ENCODE measurements around the gene NFILZ. TPM values are rescaled to one million over a fixed set of nuclear protein-coding genes. Genes with fewer than 3 reads are reported as not detected.

NFILZ gene
- not detected in 2 replicates for total RNA-seq

- intact Hi-C loops (cut with micrococcal nuclease): no loop called here
Observed at GRCh38 chr19:8629996-8630683, at the start of gene NFILZ. Gene NFILZ, plus strand, starts transcription at chr19:8630633. Its CDS starts 46,133 bp downstream, at chr19:8676766.

- intact Hi-C loops (cut with micrococcal nuclease): loop anchor here (1.0 to 2.0 kb wide), 3 partner anchors 62 to 500 kb away; no protein-coding TSS in a partner anchor
Observed at GRCh38 chr19:8580710-8581281, 49.6 kb upstream of the NFILZ start.

- intact Hi-C loops (cut with micrococcal nuclease): no loop called here
Observed at GRCh38 chr19:8584965-8585893, 45.2 kb upstream of the NFILZ start.

DNA sequence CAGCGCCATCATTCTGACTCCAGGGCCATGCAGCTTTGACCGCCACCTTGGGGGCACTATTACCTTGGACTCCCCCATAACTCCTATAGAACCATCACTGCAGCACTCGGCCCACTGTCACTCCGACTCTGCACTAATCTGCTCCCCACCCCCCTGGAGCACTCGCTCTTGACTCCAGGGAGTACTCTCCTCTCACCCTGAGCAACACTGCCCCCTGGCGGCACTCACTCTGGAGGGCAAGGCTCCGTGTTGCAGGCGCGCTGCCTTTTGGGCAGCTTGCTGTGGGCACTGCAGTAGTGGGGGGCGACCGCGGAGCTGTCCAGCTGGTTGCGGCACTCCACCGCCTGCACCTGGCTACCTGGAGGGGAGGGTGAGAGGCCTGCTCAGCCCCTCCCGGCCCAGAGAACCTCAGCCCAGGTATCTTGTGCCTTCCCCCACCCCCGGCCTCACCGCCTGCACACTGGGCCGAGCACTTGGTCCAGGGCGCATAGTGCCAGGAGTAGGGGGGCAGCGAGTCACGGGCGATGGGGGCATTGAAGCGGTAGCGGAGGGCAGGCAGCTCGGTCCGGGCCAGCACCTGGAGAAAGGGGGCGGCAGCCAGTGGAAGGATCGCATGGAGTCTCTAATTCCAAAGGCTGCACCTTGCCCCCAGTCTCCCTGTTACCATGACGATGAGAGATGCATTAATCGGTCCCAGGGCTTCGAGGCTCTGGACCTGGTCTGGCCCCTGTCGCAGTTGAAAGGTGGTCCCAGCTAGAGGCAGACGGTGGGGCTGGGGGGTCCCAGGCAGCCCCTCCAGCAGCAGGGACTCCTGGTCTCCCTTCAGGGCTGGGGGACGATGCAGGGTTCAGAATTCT is 44.3 kb upstream of the NFILZ start:
- intact Hi-C loops (cut with micrococcal nuclease): loop anchor here (1.0 kb wide), 1 partner anchor 232 kb away; no protein-coding TSS in a partner anchor

DNA sequence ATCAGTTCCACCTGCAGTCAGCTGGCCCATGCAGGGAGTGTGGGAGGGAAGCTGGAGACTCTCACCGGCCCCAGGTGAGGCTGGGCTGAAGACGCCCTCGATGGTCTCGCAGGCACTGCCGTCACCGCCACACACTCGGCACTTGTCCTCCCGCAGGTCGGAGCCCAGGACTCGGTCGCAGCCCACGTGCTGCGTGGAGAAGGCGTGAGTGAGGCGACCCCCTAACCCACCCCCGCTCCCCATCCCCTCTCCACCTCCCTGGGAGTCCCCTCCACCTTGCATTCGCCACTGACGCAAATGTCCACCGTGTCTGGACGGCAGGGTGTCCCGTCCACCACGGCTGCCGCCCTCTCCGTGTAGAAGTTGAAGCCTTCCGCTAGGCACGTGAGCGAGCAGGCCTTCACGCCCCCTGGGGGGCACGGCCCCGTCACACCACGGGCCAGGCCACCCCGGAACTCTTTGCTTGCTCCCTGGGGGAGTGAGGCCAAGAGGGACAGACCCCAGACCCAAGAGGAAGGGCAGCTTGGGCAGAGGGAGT is 41.2 kb upstream of the NFILZ start:
- intact Hi-C loops (cut with micrococcal nuclease): no loop called here

- intact Hi-C loops (cut with micrococcal nuclease): loop anchor here (1.0 to 2.0 kb wide), 4 partner anchors 23 to 240 kb away; partner anchors contain the start of genes MARCHF2, MBD3L1, RAB11B and ZNF558
Observed at GRCh38 chr19:8592231-8593009, 38.0 kb upstream of the NFILZ start.

- intact Hi-C loops (cut with micrococcal nuclease): loop anchor here (2.0 kb wide), 1 partner anchor 239 kb away; the partner anchor contains the start of genes MBD3L1 and ZNF558
Observed at GRCh38 chr19:8593931-8594330, 36.5 kb upstream of the NFILZ start.

GRCh38 chr19:8595651-8596050 is 34.8 kb upstream of the NFILZ start:
- intact Hi-C loops (cut with micrococcal nuclease): no loop called here

GRCh38 chr19:8596168-8596567 is 34.3 kb upstream of the NFILZ start:
- intact Hi-C loops (cut with micrococcal nuclease): no loop called here

DNA sequence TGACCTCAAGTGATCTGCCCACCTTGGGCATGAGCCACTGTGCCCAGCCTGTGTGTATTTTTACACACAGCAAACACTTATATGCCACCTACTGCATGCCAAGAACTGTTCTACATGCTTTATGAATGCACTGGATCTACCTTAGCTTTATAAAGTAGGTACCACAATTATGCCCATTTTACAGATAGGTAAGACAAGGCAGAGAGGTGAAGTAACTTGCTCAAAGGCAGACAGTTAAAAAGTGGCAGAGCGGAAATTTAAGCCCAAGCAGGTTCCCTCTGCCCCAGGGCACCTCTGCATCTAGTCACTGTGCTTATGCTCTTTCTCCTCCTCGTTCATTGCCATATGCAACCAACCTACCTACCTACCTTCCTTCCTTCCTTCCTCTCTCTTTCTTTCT is 30.4 kb upstream of the NFILZ start:
- intact Hi-C loops (cut with micrococcal nuclease): no loop called here

DNA sequence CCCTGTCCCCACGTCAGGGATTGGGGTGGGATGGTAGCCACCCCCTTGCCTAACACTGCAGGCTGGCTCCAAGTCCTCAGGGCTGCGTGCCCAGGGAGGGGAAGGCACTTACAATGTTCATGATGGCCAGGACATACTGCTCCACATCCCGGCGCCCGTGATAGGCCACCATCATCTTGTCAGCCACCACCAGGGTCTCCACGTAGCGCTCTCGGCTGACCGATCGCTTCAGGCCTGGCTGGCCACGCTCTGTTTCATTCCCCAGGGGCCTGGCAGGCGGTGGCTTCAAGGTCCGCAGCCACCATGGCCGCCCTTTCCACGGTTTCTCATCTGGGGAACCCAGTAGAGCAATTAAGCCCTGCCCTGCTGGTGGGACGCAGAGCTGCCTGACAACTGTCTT is 29.6 kb upstream of the NFILZ start:
- intact Hi-C loops (cut with micrococcal nuclease): no loop called here

GRCh38 chr19:8601796-8602195 is 28.6 kb upstream of the NFILZ start:
- intact Hi-C loops (cut with micrococcal nuclease): no loop called here

DNA sequence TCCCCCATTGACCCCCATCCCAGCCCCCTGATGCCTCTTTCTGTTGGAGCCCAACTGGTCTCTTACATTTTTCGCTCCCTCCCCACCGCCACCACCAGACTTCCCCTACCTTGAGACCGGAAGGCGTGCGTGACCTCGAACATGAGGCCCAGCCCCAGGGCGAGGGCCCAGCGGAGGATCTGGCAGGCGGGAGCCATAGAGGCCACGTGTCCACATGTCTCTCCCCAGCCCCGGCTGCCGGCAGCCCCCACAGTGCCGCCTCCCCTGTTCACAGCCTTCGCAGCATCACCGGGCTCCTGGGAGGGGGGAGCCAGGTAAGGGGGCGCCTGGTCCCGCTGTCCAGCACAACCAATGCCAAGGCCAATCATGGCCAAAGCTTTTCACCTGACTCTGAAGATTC is 24.9 kb upstream of the NFILZ start:
- intact Hi-C loops (cut with micrococcal nuclease): no loop called here

DNA sequence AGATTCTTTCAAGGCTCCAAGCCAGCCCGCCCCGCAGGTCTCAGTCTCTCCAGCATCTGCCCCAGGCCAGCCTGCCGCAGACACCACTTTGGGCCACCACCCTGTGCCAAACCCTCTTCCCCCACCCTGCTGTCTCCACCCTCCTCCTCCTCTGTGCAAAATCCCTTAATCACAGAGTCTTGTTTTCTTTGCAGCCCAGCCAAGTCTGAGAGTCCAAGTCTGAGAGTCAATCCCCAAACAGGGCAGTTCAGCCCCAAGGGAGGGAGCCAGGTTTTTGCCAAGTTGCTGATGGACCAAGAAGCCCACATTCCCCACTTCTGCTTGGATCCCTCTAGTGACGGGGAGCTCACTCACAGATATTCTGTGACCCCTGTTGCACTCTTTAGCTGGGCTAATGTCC is 23.0 kb upstream of the NFILZ start:
- intact Hi-C loops (cut with micrococcal nuclease): no loop called here

DNA sequence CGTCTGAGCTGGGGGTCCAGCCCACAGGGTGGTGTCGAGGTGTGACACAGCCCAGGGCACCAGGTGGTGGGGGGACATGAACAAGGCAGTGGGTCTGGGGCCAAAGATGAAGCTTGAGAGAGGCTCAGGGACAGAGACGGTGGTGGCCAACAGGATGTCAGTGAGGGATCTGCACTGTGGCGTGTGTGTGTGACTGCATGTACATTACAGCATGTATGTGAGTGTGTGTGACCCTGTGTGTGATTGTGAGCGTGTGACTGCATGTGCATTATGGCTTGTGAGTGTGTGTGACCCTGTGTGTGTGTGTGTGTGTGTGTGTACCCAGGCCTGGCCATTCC is 21.5 kb upstream of the NFILZ start:
- intact Hi-C loops (cut with micrococcal nuclease): no loop called here

- intact Hi-C loops (cut with micrococcal nuclease): loop anchor here (10.0 kb wide), 1 partner anchor 365 kb away; no protein-coding TSS in a partner anchor
Observed at GRCh38 chr19:8609279-8610040, 21.0 kb upstream of the NFILZ start.

DNA sequence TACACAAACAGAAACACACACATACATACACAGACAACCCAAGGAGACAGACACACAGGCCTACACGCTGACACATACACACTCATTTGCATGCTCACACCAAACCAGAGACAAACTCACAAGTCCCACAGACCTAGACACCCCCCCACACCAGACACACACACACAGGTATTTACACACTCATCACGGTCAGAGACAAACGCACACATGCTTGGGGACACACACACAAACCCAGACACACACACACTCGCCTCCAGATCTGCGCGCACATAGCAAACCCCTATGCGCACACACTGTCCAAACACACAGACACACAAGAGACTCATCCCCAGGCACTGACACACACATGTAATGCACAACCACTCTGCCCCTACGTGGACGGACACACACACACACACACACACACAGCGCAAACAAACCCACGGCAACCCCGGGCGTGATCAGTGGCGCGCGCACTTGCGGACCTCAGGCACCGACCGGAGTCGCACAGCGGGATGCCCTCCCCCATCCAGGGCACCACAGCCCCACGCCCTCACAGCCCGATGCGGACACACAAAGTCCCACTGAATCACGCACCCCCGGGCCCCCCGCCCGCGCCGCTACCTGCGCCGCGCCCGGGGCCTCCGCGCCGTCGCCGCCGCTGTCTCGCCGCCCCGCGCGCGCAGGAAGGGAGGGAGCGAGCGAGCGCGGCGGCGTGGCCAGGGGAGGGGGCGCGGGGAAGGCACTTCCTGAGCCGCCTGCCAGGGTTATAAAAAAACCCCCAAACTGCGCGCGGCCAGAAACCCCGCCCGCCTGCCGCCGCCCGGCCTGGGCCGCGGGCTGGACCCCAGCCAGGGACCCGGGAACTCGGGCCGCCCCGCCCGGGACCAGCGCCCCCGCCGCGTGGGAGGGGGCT is 20.1 kb upstream of the NFILZ start, which contains the start of gene ADAMTS10:
ADAMTS10 (minus strand) TSS at position 675 of the 895 bp plus-strand sequence. CDS start 5,005 bp downstream, outside the sequence.
- intact Hi-C loops (cut with micrococcal nuclease): loop anchor here (10.0 kb wide), 1 partner anchor 365 kb away; no protein-coding TSS in a partner anchor

DNA sequence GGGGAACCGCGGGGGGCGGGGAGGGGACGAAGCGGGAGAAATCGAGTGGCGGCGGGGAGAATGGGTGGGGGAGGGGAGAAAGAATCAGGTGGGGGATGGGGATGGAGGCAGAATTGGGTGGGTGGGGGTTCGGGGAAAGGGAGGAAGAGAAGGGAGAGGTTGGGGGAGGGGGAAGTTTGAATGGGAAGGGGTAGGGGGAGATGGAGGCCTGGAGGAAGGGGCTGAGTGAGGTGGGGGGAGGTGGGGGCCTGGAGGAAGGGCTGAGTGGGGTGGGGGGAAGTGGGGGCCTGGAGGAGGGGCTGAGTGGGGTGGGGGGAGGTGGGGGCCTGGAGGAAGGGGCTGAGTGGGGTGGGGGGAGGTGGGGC is 19.5 kb upstream of the NFILZ start:
- intact Hi-C loops (cut with micrococcal nuclease): loop anchor here (10.0 kb wide), 1 partner anchor 364 kb away; no protein-coding TSS in a partner anchor

Measured in T-helper 1 cell treated with Interleukin-12 subunit alpha and Interleukin-12 subunit beta and Interleukin-4 antibody, amounts not matched to agents 30 ng/mL and 1 ng/mL, for 36 hours (primary cell).